Hepatic stellate cell (primary cell): ENCODE data around the gene TNFSF12.
A peak's percentile ranks its signal among the peaks of the same experiment; 100 is the strongest.

ENCODE experiments used
- DNase-seq: peaks from one replicate; pipeline ENCODE4 v3.0.0; 2011; ENCODE audit warnings: low spot score

Gene TNFSF12

DNA sequence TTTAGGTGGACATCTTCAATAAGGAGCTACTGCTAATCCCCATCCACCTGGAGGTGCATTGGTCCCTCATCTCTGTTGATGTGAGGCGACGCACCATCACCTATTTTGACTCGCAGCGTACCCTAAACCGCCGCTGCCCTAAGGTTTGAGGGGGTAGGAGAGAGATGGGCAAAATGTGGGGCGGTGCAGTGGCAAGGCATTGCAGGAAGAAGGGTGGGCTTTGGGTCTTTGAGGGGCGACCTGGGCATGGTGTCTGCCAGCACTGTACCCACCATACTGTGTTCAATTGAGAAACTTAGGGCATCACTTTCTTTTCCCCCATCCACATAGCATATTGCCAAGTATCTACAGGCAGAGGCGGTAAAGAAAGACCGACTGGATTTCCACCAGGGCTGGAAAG is 21.5 kb downstream of the TNFSF12 start:
- DNase-seq: no peak

GRCh38 chr17:7572338-7572587 is 23.4 kb downstream of the TNFSF12 start:
- DNase-seq: no peak

- peak; percentile 99 for DNase-seq
Measured at GRCh38 chr17:7572588-7573323, 23.9 kb downstream of the TNFSF12 start.

DNA sequence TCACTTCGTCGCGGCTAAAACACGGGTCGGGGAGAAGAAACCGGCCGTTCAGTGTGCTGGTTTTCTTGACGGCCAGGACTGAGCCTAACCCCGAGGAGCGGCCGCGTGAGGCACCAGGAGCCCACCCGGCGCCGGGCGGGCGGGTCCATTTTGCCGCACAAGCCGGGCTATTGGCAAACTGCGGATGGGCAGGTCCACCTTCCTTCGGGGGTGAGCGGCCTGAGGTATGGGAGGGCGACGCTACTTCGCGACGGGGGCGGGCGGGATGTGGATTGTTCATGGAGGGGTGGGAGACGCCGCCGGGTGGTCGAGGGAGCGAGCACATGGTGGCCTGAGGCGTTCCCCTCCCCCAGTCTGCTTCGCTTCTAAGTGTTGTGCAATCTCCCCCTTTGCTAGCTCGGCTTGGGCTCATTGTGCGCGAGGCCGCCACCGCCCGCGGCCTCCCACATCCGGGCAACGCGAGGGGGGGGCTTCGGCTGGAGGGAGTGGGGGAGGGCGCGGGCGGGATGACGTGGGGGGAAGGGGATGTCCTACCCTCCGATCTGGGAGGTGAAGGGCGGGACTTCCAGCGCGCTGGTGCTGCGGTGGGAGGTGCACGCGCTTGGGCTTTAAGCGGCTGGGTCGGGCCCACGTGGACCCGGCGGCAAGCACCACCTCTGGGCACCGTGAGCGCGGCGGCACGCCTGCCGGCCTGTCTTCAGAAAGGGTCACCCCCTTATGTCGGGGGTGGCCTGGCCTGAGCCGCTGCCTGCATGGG is 24.6 kb downstream of the TNFSF12 start:
- peak; percentile 96 for DNase-seq

DNA sequence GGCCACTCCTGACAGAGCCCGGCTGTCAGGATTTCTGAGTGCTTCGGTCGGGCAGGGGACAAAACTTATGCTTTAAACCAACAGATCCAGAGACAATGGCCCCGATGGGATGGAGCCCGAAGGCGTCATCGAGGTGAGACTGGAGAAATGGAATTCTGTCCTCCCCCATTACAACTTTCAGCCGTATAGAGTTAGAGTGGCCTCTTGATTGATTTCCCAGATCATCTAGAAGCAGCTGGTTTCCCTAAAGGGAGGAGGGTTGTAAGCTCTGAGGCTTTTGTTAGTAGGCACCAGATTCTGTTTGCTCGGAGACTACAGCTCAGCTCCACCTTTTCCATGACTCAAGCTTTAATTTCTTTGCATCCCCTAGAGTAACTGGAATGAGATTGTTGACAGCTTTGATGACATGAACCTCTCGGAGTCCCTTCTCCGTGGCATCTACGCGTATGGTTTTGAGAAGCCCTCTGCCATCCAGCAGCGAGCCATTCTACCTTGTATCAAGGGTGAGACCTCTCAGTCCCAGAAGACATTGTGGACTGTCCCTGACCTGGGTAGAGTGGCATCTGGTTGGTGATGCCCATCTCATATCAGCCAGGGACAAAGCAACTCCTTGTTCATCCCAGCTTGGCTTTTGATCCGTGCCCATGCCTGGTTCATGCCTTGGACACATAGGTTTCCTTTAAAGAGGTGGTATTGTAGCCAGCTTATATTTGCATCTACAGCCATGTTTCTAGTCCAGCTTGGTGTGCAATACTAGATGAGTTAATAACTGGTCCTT is 25.5 kb downstream of the TNFSF12 start:
- no peak for DNase-seq

DNA sequence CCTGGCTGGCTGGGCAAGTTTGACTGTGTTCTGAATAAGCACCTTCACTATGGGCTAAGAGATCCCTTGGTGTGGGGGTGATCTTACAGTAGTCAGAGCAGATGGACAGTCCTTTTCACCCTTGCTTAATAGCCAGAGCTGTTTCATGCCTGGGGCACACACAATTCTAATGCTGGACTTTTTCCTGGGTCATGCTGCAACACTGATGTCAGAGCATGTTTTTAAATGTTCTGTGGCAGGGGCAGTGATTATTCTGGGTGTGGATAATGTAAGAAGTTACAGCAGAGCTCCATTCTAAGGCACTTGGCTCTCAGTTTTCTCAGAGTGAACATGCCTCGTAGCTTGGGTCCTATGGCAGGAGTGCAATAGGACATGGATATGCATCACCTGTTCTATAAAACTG is 26.6 kb downstream of the TNFSF12 start:
- DNase-seq: no peak

DNA sequence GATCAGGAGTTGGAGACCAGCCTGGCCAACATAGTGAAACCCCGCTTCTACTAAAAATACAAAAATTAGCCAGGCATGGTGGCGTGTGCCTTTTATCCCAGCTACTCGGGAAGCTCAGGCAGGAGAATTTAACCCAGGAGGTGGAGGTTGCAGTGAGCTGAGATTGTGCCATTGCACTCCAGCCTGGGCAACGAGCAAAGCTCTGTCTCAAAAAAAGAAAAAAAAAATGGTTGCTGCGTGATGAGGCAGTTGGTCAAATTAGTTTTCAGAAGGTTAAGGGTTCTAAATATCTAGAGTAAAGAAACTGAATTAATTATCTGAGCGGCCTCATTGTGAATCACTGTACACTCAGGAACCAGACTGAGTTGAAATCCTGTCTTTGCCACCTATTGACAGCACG is 27.1 kb downstream of the TNFSF12 start:
- no peak for DNase-seq

DNA sequence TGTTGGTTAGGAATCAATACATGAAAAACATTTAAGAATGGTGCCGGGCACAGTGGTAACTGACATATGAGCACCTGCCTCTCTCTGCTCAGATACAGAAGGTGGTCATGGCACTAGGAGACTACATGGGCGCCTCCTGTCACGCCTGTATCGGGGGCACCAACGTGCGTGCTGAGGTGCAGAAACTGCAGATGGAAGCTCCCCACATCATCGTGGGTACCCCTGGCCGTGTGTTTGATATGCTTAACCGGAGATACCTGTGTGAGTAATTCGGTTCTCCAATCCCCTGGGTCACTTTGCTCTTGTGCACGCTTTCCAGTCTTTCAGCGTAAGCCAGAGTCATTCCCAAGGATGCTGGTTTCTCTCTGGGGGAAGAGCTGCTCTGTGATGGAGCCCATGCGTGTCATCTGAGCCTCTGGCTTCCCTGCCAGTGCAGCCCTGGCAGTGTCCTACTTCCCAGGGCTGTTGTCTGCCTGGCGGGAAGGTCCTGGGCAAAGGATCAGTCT is 27.6 kb downstream of the TNFSF12 start:
- DNase-seq: no peak

- DNase-seq: no peak
Measured at GRCh38 chr17:7577327-7578199, 28.7 kb downstream of the TNFSF12 start.

DNA sequence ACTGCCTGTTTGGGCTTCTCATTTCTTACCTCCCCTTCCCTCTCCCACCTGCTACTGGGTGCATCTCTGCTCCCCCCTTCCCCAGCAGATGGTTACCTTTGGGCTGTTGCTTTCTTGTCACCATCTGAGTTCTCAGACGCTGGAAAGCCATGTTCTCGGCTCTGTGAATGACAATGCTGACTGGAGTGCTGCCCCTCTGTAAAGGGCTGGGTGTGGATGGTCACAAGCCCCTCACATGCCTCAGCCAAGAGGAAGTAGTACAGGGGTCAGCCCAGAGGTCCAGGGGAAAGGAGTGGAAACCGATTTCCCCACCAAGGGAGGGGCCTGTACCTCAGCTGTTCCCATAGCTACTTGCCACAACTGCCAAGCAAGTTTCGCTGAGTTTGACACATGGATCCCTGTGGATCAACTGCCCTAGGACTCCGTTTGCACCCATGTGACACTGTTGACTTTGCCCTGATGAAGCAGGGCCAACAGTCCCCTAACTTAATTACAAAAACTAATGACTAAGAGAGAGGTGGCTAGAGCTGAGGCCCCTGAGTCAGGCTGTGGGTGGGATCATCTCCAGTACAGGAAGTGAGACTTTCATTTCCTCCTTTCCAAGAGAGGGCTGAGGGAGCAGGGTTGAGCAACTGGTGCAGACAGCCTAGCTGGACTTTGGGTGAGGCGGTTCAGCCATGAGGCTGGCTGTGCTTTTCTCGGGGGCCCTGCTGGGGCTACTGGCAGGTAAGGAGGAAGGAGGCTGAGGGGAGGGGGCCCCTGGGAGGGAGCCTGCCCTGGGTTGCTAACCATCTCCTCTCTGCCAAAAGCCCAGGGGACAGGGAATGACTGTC is 30.4 kb downstream of the TNFSF12 start, which contains the start of gene CD68:
CD68 (plus strand) TSS at position 638 of the 833 bp plus-strand sequence; CDS start at position 678, 40 bp downstream.
- peak; percentile 94 for DNase-seq

DNA sequence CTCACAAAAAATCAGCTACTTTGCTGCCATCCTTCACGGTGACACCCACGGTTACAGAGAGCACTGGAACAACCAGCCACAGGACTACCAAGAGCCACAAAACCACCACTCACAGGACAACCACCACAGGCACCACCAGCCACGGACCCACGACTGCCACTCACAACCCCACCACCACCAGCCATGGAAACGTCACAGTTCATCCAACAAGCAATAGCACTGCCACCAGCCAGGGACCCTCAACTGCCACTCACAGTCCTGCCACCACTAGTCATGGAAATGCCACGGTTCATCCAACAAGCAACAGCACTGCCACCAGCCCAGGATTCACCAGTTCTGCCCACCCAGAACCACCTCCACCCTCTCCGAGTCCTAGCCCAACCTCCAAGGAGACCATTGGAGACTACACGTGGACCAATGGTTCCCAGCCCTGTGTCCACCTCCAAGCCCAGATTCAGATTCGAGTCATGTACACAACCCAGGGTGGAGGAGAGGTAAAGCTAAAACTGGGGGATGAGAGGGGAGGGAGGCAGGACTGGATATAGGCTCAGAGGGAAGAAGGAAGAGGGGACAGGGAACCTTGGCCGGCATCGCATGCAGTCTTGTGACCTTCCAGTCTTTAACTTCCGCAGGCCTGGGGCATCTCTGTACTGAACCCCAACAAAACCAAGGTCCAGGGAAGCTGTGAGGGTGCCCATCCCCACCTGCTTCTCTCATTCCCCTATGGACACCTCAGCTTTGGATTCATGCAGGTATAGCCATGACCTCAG is 31.2 kb downstream of the TNFSF12 start:
- DNase-seq: no peak

GRCh38 chr17:7580604-7581575 is 32.0 kb downstream of the TNFSF12 start:
- DNase-seq: no peak

DNA sequence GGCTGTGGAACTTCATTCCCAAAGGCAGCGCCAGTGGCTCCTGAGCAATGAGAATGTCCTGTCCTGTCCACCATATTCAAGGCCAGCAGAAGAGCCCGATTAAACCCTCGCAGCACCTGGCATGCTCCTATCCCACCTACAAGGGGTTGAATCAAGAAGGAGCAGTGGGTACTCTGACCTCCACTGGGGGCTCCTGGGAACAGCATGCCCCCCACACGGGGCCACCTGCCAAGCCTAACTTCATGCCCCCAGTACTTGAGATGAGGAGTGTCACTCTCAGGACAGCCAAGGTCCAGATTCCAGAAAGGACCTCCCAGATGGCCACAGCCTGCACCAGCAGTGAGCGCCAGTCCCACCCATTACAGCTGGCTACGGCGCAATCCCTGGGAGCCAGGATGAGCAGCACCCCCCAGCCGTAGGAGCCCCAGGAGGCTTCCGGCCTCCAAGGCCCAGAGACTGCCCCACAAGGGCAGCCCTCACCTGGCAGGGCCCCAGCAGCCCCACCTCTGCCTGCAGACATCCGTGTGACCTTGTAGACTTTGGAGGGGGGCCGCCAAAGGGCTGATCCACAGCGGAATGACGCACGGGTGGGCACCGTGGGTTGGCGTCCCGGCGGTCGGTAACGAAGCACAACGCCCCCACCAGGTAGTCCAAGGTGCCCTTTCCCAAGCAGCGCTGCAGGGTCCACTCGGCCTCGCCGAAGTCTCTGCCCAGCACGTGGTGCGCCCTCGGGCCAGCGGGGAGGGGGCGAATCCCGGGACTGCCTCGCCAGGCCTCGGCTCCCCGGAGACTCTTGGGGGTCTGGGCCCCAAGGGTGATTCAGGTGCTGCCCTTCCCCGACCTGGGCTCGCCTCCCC is 33.8 kb downstream of the TNFSF12 start:
- no peak for DNase-seq

DNA sequence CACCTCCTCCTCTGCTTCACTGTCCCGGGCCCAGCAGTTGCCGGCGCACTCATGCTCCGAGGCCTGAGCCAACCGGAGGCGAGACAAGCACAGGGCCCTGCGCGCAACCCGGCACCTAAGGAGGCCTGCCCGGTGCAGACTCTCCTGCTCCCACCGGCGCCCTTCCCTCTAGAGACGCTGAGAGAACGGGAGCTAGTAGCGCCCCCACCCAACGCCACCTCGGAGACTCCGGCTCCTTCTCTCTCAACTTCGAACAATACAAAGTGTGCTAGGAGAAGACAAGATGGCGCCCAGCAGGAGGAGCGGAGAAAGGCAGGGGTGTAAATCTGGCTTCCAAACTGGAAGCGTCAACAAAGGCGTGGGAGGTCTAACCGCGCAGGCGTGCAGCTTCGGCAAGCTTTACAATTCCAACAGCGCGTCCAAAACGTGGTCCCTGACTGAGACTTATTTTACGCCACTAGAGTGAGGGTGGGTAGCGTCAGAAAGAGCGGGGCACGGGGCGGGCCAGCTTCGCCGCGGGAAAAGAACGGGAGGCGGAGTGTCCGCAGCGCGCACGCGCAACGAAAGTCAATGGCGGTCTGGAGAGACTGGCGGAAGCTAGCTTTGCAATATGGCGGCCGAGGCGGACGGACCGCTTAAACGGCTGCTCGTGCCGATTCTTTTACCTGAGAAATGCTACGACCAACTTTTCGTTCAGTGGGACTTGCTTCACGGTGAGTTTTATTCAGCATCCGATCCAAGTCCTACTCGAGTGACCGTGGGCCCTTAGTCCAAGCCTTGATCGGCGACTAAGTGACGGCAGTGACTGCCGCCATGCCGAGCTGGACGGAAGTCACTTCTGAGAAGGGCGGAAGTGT is 34.6 kb downstream of the TNFSF12 start, which contains the start of gene MPDU1:
MPDU1 (plus strand) TSS at position 600 of the 857 bp plus-strand sequence; CDS start at position 611, 11 bp downstream.
- DNase-seq: peak; percentile 94

GRCh38 chr17:7586673-7587419 is 38.0 kb downstream of the TNFSF12 start:
- no peak for DNase-seq
